ENCODE data around the gene ACOT7. TPM values are rescaled to one million over a fixed set of nuclear protein-coding genes. Genes with fewer than 3 reads are reported as not detected.
A peak's percentile ranks its signal among the peaks of the same experiment; 100 is the strongest.

ACOT7 gene
- polyA plus RNA-seq, 1 donor, result 17.7 TPM

DNA sequence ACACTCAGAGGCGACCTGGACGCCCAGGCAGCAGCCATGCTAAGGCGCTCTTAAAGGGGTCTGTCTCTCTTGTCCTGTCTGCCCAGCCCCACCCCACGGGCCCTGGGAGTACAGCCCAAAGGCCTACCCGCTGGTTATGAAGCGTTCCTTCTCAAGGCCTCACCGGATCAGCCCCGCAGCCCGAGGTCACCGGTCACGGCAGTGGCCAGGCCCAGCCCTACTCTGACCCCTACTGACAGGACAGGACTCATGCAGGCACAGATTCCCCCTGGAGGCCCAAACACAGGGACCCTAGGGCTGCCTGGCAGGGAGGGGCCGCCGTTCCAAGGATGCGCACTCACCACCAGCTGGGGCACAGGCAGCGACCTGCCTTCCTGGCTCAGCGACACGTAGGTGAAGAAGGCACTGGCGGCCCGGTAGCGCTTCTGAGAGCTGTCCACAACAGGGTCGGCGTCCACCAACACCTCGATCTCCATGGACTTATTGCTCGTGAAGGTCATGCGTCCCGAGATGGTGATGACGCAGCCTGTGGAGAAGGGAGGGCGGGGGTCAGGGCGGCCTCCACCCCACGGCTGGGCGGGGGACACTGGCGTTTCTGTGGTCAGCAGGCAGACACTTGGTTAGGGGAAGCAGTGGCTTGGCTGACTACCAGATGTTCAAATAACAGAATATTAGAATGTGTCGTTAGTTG, 112.7 kb downstream of the ACOT7 start:
- no peak for DNase-seq

DNA sequence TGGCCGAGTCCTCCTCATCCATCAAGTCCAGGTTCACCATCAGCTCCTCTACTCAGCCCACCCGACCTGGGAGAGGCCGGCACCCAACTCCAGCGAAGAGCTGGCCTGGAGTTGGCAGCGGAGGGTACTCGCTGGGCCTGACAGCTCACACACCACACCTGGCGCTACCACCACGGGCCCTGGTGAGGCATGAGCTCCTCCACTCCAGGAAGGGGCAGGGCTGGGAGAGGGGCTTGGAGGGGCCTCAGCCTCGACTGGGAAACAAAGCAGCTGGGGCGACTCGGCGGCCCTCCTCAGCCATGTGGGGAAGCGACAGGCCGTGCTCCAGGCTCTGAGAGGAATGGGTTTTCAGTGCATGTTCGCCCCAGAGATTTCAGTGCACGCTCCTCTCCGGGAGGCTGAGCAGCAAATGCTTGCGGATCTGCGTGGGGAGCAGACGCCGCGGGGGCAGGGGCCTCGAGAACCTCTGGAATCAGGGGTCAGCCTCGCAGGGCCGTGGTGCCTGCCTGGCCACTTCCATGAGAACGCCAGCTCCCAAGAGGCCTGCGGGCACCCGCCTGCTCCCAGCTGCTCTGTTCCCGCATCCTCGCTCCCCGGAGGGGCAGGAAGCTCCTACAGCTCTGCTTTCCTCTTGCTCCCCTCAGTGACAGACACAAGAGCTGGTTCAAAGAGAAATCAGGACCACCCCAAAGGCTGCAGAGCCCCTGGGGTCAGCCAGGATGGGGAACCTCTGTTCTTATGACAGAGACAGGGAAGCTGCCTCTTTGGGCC, 113.8 kb downstream of the ACOT7 start:
- DNase-seq, result no peak

DNA sequence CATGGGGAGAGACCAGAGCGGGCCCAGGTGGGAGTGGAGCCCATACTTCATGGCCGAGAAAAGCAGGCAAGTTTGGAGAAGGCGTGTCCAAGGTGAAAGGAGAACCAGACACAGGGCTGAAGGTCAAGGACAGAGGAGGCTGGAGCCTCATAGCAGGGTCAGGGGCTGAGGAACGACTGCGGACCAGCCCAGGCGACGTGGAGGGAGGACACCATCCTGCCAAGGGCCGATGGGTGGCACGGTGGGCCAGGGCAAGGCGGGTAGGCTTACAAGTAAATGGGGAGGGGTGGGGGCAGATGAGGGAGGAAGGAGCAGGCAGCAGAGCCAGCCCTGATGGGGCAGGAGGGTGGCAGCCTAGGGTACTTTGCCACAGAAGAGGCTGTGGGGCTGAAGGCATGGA, 114.5 kb downstream of the ACOT7 start:
- no peak for DNase-seq

DNA sequence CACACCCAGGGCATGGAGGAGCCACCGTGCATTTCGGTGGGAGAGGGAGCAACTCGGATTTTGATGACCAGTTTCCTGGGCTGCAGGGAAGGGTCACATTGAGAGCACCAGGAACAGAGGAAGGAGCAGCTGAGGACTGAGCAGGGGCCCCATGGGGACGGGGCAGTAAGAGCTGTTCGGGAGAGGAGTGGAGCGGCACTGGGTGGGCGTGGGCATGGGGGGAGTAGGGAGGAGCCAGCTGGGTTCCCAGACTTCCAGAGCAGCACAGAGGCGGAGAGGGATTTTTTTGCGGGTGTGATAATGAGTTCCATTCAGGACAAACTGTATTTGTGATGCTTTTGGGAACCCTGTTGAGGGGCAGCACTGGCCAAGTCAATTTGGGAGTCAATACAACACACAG, 115.3 kb downstream of the ACOT7 start:
- DNase-seq, result no peak

DNA sequence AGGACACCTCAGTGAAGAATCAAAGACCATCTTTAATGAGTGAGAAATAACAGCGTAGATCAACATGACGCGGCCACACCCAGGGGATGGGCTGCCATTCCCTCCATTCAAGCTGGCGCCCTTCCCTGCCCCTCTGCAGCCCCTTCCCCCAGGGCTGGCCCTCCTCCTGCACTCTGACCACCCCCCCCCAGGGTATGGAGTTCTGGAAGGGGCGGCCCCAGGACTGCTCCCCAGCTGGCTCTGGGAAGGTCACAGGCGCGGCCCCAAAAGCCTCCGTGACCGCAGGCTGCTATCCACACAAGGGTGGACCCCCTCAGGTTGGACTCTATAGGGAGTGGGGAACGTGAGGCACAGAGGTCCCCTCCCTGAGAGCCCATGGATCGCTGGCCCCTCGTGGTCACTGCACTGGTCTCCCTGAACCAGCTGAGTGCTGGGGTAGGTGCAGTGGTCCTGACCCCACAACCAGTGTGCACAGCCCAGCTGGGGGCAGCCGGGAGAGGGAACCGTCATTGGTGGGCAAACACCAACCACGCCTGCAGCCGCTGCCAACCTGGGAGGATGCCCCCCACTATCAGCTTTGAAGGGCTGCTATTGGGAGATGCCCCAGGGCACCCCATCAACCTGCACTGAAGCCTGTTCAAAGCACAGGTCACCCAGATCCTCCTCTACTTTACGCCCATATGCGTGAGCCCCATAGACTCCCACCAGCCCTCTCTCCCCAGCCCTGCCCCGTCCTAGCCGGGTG, 116.6 kb downstream of the ACOT7 start:
- no peak for DNase-seq

DNA sequence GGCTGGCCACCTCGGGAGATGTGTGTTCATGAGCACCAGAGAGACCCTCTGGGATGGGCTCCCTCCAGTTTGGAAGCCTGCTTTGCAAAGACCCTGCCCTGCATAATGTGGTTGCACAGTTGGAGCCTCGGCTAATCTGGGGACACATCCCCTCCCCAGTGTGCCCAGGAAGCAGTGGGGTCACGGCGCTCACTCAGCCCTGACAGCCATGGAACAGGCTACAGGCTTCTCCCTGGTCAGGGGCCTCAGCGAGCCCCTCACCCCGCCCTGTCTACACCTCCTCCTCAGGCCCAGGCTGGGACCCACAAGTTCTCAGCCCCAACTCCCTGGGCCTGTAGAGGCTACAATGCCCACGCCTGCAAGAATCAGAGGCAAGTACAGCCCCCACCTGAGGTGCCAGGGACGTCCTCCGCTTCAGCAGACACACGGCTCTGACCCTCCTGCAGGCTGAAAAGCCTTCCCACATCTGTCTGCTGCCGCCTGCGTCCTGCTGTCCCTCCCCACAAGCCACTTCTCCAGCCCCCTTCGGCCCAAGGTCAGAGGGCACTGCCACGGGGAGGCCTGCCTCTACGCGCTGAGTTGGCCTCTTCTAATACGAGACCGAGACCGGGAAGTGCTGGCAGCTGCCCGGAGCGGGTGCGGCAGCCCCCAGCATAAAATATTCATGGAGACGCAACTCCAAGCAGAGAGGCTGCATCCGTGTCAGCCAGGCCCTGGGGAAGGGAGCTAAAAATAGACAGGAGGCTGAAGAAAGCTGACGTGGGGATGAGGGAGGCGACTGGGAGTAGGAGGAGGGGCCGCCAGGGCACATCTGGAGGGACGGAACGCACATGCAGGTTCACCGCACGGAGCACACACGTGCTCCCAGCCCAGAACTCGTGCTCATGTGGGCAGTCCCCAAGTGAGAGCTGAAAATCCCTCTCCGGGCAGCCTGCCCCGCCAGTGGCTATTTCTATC, 117.5 kb downstream of the ACOT7 start:
- peak; percentile 88 for DNase-seq

DNA sequence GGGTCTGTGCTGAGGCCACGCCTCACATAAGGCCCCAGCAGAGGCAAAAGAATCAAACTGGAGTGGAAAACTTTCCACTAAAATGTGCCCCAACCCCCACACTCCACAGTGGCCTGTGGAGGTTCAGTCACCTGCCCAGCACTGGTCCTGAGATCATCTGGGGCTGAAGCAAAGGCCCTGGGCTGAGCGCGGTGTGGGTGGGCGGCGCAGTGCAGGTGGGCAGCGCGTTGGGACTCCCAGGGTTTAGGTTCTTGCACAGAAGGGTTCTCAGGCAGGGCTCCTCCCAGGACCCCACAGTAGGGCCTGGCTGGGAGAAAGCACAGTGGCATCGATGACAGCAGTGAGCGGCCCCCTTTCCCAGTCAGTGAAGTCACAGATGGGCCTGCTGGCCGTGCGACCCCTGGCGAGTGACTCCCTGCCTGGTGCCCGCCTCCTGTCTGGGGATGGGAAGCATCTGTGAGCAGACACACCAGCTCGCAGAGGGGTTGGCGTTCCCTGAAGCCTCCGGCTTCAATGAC, 118.9 kb downstream of the ACOT7 start:
- DNase-seq, result no peak

DNA sequence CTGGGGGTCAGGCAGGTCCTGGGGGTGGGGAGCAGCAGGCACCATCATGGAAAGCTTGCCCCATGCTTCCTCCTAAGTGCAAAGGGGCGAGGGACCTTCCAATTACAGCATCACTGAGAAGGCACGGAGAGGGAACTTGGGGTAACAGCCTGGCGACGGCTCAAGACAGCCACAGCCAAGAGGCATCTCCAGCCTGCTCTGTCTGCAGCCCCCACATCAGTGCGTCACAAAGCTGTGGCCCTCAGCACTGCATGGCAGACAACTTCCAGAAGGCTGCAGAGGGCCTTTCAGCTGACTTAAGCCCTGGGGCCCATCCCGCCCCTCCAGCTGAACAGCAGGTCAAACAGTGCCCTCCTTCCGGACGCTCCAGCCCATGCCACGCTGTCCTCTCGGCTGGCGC, 119.5 kb downstream of the ACOT7 start:
- no peak for DNase-seq

DNA sequence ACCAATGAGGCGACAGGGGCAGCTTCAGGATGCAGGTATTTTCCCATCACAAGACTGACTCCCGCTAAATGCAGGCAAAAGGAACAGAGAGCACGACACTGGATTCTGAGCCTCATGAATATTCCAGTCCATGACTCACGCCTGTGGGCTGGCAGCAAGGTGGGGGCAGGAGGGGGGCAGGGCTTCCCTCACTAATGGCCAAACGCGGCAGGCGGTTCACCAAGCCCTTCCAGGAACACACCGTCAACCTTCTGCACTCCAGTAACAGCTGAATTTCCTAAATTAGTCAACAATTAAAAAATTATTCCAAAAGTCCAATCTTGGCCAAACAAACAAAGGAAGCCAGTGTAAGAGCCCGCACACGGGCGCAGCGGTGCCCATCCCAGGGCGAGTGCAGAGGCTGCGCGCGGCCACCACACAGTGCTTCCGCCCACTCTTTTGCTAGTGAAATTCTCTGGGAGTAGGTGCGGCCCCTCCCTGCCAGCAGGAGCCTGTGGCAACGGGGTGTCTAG, 120.1 kb downstream of the ACOT7 start:
- DNase-seq, result no peak

DNA sequence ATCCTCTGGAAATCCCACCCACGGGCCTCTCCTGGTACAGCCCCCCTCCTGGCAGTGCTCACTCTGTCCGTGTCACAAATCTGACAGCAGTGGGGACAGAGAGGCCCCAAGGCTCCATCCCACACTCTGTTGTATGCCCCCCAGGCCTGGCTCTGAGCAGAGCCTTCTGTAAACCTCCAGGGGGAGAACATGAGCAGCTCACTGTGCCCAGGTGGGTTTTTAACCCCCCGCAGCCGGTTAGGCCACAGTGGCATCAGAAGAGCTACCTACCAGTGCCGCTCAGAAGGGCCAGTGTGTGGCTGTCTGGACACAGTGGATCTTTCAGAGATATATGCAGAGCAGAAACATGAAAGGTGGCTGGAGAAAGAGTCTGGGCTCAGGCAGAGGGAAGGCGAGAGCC, 120.7 kb downstream of the ACOT7 start:
- no peak for DNase-seq

DNA sequence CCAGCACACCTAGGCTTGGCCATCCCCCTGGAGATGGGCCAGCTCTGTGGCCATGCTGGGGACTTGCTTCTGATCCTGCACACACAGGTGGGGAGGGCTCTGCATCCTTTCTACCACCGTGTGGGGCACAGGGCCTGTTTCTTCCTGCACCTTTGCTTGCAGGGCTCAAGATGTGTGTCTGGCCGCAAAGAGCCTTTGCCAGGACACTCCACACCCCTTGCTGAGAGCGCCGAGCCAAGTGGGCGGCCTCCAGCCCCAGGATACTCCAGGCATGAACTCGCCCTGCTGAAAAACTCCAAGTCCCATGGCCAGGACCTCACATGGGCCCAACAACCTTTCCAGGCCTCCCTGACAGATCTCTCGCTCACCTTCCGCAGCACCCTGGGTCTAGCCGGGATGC, 121.1 kb downstream of the ACOT7 start:
- no peak for DNase-seq

DNA sequence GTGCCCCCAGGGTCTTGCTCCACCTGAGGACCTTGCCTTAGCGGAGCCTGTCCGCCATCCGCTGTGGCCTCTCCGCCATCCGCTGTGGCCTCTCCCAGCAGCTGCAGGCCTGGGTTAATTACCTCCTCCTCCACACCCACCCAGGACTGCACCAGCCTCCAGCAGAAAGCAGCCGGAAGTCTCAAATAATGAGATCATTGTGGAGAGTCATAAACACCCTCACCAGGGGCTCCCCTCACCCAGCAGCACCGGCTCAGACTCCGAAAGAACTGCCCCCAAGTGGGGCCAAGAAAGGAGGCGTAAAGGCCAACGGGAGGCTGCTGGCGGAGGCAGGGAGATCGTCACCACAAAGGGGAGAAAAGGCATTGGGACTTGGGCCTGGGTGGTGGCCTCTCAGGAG, 122.0 kb downstream of the ACOT7 start:
- DNase-seq, result no peak

DNA sequence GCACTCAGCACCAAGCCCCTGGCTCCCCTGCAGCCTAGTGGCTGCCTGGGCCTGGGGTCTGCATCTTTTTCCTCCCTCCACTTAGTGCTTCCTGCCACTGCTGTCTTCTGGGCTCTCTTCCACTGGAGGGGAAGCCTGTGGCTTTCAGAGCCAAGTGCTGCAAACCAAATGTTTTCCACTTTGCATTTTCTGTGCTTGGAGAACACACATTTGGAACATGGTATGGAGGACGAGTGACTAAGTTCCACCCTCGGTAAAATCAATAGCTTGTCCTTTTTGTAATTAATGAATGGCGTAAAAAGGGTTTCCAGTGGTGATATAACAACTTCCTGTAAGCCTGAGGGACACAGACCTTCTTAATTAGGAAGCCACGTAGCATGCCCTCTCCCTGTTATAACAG, 122.6 kb downstream of the ACOT7 start:
- DNase-seq, result peak; percentile 79

DNA sequence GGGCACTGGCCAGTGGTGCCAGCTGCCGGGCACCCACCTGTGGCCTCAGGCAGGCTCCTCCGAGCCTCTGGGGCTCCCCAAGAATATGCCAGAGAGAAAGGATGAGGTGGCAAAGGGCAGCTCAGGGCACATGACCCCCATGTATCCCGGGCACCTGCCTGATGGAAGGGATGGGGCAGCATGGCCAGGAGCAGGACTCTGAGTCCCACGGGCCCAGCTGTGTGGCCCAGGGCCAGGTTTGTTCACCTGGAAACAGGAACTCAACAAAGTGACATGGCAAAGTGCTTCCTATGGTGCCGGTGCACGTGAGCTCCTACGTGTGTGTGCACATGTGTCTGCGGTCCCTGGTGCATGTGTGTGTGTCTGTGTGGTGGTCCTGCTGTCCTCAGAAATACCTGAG, 123.2 kb downstream of the ACOT7 start:
- DNase-seq, result no peak

DNA sequence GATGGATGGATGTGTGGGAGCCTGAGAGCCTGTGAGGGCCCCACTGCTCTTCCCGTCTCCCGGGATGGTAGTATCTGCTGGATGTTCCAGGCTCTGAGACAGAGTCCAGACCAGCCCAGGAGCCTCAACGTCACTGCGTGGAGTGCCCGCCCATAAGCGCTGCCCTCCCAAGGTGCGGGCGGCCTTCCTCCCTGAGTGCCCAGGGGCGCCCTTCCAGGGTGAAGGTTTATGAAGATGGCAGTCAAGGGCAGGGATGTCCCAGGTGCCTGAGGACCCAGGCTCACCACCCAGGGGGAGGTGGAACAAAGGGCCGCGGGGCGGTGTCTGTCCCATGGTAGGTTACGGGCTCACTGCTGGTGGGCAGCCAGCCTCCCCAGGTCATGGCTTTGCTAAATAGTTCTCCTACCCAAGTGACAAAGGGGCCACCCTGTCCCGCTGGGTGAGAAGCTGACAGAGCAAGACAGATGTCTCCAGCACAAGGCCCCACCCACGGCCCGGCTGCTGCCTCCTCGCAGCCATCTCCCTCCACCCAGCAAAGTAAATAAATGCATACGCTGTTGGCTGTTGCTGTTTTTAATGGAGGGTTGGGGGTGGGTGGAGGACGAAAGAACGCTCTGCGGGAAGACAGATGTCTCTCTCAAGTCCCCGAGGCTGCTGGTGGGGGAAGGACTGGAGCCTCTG, 123.7 kb downstream of the ACOT7 start:
- no peak for DNase-seq

DNA sequence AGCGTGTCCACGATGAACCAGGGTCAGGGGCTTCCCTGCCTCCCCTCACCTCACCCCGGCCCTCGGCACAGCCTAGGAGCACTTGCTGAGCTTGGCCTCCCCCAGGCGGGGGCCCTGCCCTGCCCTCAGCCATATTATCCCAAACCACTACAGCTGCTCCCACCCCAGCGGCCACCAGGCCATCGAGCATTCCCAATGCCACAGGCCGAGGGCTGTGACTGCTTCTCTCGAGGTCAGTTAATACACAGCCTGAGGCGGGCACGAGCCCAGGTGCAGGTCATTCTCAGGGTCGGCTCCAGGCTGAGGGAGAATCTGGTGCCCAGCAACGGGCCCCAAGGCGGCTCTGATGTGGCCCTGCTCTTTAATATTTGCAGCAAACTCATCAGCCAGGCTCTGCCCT, 124.3 kb downstream of the ACOT7 start:
- DNase-seq, result no peak

DNA sequence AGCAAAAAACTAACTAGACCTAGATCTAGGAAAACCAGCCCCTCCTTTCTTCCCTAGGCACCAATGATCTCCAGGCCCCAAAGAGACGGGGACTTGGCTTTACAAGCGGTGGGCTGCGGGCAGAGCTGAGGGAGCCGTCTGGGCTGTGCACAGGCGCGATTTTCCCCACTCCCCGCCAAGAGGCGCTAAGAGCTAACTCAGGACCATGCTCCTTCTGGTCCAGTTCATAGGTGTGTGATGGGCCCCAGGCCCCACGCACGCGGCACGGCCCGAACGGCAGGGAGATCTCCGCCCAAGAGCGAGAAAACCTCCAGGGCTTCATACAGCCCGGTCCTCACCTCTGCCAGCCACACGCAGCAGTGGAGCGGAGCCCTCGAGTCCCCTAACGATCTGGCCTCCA, 125.2 kb downstream of the ACOT7 start:
- no peak for DNase-seq

DNA sequence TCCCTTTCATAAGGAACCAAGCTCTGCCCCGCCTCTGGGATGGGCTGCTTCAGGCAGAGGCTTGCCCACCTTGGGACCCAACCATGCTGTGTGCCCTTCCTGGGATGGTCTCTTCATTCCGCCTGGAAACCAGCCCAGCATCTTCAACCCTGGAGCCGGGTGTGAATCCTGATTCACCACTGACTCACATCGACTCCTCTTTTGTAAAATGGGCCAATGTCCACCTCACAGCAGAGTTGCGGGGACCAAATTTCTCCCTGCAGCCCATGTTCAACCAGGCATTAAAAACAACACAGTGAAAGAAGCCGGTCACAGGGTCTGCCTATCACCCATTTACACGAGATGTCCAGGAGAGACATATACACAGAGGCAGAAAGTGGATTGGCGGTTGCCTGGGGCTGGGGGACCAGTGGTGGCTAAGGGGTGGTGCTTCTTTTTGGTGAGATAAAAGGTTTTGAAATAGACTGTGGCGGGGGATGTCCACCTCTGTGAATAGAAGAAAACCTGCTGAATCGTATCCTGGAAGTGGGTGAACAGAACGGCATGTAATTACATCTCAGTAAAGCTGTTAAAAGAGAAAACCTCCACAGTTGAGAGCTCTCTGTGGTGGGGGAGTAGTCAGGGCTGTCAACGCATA, 125.8 kb downstream of the ACOT7 start:
- no peak for DNase-seq

DNA sequence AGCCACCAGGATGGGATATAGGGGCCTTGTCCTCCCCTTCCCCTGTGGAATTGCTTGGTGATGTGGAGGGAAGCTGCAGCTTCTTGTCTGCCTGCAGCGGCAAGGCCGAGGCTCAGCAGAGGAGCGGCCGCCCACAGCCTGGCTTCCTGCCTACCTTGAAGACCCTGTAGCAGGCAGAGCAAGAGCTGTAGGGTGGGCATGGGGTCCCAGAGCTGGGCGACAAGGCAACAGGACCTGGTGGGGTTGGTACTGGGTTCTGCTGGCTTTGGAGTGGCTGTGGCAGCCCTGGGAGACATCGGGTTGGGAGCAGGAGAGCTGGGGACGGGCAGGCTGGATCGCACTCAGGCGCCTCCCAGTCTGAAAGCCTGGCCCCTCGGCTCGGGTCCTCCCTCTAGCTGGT, 126.9 kb downstream of the ACOT7 start:
- DNase-seq, result no peak

DNA sequence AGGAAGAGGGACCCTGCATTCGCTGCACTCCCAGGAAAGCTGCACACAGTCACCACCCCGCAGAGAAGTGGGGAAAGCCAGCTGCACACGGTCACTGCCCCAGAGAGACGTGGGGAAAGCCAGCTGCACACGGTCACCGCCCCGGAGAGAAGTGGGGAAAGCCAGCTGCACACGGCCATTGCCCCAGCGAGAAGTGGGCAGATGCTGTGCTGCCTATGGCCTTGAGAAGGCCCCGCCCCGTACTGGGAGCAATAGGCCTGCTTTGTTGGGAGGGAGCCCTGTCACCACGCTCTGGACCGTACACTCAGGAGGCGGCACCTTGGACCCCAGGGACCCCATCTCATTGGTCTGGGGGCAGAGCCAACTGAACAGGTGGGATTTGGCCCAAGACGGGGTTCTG, 128.4 kb downstream of the ACOT7 start:
- DNase-seq, result no peak

DNA sequence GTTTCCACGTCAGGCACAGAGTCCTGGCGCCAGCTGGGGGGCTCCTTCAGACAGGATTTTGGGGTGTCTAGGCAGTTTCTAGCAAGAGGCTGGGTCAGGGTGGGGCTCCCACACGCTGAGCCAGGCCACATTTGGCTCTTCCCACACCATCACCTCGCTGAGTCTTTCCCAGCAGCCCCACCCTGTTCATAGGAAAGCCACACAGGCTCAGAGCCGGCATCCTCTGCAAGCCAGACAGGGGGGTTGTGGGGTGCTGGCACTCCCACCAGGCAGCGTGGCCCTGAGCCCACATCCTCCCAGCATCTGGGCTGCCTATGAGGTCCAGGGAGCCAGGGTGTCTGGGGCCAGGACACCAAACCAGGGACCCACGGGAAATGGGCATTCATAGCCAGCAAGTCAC, 129.9 kb downstream of the ACOT7 start:
- no peak for DNase-seq

All from hindlimb muscle (tissue), 1 donor.